Measurements from ENCODE around the gene COL23A1.

Gene COL23A1

GRCh38 chr5:178431063-178431781, 159.0 kb downstream of the COL23A1 start:
- no peak for DNase-seq

- DNase-seq: no peak
These were observed 159.8 kb downstream of the COL23A1 start for GRCh38 chr5:178430186-178431062.

- DNase-seq: no peak
These were observed 160.6 kb downstream of the COL23A1 start for GRCh38 chr5:178429491-178430185.

- DNase-seq: no peak
These were observed 161.1 kb downstream of the COL23A1 start for GRCh38 chr5:178429156-178429468.

GRCh38 chr5:178428341-178429155, 161.6 kb downstream of the COL23A1 start:
- no peak for DNase-seq

GRCh38 chr5:178427576-178428197, 162.5 kb downstream of the COL23A1 start:
- no peak for DNase-seq

- no peak for DNase-seq
These were observed 163.7 kb downstream of the COL23A1 start for GRCh38 chr5:178426326-178427130.

GRCh38 chr5:178425621-178426068, 164.5 kb downstream of the COL23A1 start:
- DNase-seq: no peak

- no peak for DNase-seq
These were observed 165.4 kb downstream of the COL23A1 start for GRCh38 chr5:178424810-178425177.

GRCh38 chr5:178423901-178424809, 166.0 kb downstream of the COL23A1 start:
- DNase-seq: no peak

GRCh38 chr5:178423431-178423830, 166.8 kb downstream of the COL23A1 start:
- DNase-seq: no peak

- no peak for DNase-seq
These were observed 167.8 kb downstream of the COL23A1 start for GRCh38 chr5:178422400-178422775.

GRCh38 chr5:178421699-178422399, 168.3 kb downstream of the COL23A1 start:
- DNase-seq: no peak

GRCh38 chr5:178421128-178421527, 169.1 kb downstream of the COL23A1 start:
- no peak for DNase-seq

- no peak for DNase-seq
These were observed 169.8 kb downstream of the COL23A1 start for GRCh38 chr5:178420354-178420781.

- DNase-seq: no peak
These were observed 170.5 kb downstream of the COL23A1 start for GRCh38 chr5:178419651-178420050.

- DNase-seq: no peak
These were observed 171.0 kb downstream of the COL23A1 start for GRCh38 chr5:178419196-178419595.

GRCh38 chr5:178418471-178419010, 171.7 kb downstream of the COL23A1 start:
- no peak for DNase-seq

GRCh38 chr5:178418031-178418430, 172.2 kb downstream of the COL23A1 start:
- no peak for DNase-seq
